Measurements from ENCODE around the gene HRAS. TPM values are rescaled to one million over a fixed set of nuclear protein-coding genes. Genes with fewer than 3 reads are reported as not detected.

HRAS gene
- total and polyA plus RNA-seq, 2 of the 13 experiments (the other 11 are each of a cell fraction or from before 2014, with no cell fraction given): 32.9 to 50.0 TPM

- TF ChIP-seq DR1 (CRISPR knock-in tag; IDR thresholded peaks at IDR 0.05) (0 out of 2 replicates have a peak, but pooled peaks have one; percentile 20), HMG20B (CRISPR knock-in tag; conservative IDR thresholded peaks at IDR 0.05) (0 out of 2 replicates have a peak, but pooled peaks have one; percentile 40), ZNF343 (CRISPR knock-in tag; IDR thresholded peaks at IDR 0.05) (no peak), CTCF (CRISPR knock-in tag; IDR thresholded peaks at IDR 0.05) (peak; percentile 83), NFIB (CRISPR knock-in tag; IDR thresholded peaks at IDR 0.05; ENCODE audit: borderline replicate concordance) (no peak), FOXK2 (IDR thresholded peaks at IDR 0.05) (no peak), STAG1 (CRISPR knock-in tag; IDR thresholded peaks at IDR 0.05) (peak; percentile 41), DBP (CRISPR knock-in tag; IDR thresholded peaks at IDR 0.05; ENCODE audit: not compliant biosample characterization) (no peak), NFKB2 (CRISPR knock-in tag; IDR thresholded peaks at IDR 0.05; ENCODE audit: borderline replicate concordance) (no peak), PHF21A (CRISPR knock-in tag; IDR thresholded peaks at IDR 0.05) (peak; percentile 20; the same call in 1 of the 2 replicates), SATB2 (CRISPR knock-in tag; IDR thresholded peaks at IDR 0.05) (no peak), GATAD1 (CRISPR knock-in tag; IDR thresholded peaks at IDR 0.05) (no peak), ZNF264 (CRISPR knock-in tag; IDR thresholded peaks at IDR 0.05) (no peak), PCBP1 (IDR thresholded peaks at IDR 0.05; ENCODE audit: borderline replicate concordance, low read depth, low read length) (no peak), TBX3 (IDR thresholded peaks at IDR 0.05; ENCODE audit: borderline replicate concordance) (no peak), KAT7 (CRISPR knock-in tag; IDR thresholded peaks at IDR 0.05; ENCODE audit: borderline replicate concordance) (no peak), NFE2L1 (CRISPR knock-in tag; IDR thresholded peaks at IDR 0.05; ENCODE audit: borderline replicate concordance) (no peak), ZNF577 (CRISPR knock-in tag; IDR thresholded peaks at IDR 0.05; ENCODE audit: borderline replicate concordance, low read depth) (no peak), ZNF569 (CRISPR knock-in tag; IDR thresholded peaks at IDR 0.05; ENCODE audit: borderline replicate concordance) (no peak), CBFB (CRISPR knock-in tag; IDR thresholded peaks at IDR 0.05) (no peak), XRCC5 (optimal IDR thresholded peaks at IDR 0.05; ENCODE audit: low read length) (peak; percentile 66)
- TF ChIP-seq, protein P1, sequence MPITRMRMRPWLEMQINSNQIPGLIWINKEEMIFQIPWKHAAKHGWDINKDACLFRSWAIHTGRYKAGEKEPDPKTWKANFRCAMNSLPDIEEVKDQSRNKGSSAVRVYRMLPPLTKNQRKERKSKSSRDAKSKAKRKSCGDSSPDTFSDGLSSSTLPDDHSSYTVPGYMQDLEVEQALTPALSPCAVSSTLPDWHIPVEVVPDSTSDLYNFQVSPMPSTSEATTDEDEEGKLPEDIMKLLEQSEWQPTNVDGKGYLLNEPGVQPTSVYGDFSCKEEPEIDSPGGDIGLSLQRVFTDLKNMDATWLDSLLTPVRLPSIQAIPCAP (CRISPR knock-in tag; IDR thresholded peaks at IDR 0.05; ENCODE audit: low read depth): no peak
- TF ChIP-seq, protein P2, sequence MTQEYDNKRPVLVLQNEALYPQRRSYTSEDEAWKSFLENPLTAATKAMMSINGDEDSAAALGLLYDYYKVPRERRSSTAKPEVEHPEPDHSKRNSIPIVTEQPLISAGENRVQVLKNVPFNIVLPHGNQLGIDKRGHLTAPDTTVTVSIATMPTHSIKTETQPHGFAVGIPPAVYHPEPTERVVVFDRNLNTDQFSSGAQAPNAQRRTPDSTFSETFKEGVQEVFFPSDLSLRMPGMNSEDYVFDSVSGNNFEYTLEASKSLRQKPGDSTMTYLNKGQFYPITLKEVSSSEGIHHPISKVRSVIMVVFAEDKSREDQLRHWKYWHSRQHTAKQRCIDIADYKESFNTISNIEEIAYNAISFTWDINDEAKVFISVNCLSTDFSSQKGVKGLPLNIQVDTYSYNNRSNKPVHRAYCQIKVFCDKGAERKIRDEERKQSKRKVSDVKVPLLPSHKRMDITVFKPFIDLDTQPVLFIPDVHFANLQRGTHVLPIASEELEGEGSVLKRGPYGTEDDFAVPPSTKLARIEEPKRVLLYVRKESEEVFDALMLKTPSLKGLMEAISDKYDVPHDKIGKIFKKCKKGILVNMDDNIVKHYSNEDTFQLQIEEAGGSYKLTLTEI (CRISPR knock-in tag; conservative IDR thresholded peaks at IDR 0.05): no peak
- TF ChIP-seq, protein P3, sequence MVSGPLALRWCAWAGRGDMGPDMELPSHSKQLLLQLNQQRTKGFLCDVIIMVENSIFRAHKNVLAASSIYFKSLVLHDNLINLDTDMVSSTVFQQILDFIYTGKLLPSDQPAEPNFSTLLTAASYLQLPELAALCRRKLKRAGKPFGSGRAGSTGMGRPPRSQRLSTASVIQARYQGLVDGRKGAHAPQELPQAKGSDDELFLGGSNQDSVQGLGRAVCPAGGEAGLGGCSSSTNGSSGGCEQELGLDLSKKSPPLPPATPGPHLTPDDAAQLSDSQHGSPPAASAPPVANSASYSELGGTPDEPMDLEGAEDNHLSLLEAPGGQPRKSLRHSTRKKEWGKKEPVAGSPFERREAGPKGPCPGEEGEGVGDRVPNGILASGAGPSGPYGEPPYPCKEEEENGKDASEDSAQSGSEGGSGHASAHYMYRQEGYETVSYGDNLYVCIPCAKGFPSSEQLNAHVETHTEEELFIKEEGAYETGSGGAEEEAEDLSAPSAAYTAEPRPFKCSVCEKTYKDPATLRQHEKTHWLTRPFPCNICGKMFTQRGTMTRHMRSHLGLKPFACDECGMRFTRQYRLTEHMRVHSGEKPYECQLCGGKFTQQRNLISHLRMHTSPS (CRISPR knock-in tag; IDR thresholded peaks at IDR 0.05; ENCODE audit: low read depth): peak; percentile 88
Measured at GRCh38 chr11:520428-521176, 14.8 kb downstream of the HRAS start (continued).
